B cell (primary cell): Measurements from ENCODE around the gene RUNDC3A. TPM values are rescaled to one million over a fixed set of nuclear protein-coding genes. Genes with fewer than 3 reads are reported as not detected.
A peak's percentile ranks its signal among the peaks of the same experiment; 100 is the strongest.

ENCODE experiments used
- ATAC-seq: fragments of 200-7000 bp; cut with Tn5 transposase; one replicate; pipeline ENCODE4 v1.10.0; 2021; ENCODE audit warnings: low read depth, mild to moderate bottlenecking, moderate number of reproducible peaks, moderate library complexity
- CTCF ChIA-PET: fragments of 350-600 bp; sonication (Branson Sonifier 250); formaldehyde crosslinking; loops from one replicate; lab custom pipeline; 2021; ENCODE audit warnings: antibody characterized with exemption, inconsistent platforms; lab: Charles Lee
- POLR2A ChIA-PET: fragments of 350-600 bp; sonication (Branson Sonifier 250); formaldehyde crosslinking; loops from one replicate; lab custom pipeline; 2021; ENCODE audit warnings: antibody characterized with exemption; lab: Charles Lee
- DNase-seq: peaks from one replicate; pipeline ENCODE4 v3.0.0; 2013
- H2AFZ ChIP-seq: 2 replicates; pipeline ENCODE4 v1.6.1; 2012; ENCODE audit warnings: mild to moderate bottlenecking, low read depth, low read length; ENCODE audit not compliant: insufficient read depth, poor library complexity, severe bottlenecking
- H3K27ac ChIP-seq, 2 donors: 1 replicate in 1 of 2; 2 replicates in 1 of 2; pipeline ENCODE4 v1.5.1; 2012 to 2013; ENCODE audit warnings: low read length in 2 of 2, mild to moderate bottlenecking in 2 of 2, moderate library complexity in 1 of 2
- H3K27me3 ChIP-seq, 4 experiments: fragments of 200-600 bp in 1 of 4; sonication (generic) in 1 of 4; replicated peaks in 1 of 4; 1 replicate in 2 of 4; 2 replicates in 2 of 4; pipeline versions ENCODE4 v1.6.1 to v1.7.0; 2013 to 2016; ENCODE audit warnings: low read length in 3 of 4, mild to moderate bottlenecking in 2 of 4, mixed read lengths in 1 of 4, moderate library complexity in 1 of 4; ENCODE audit not compliant: insufficient read depth in 4 of 4, control insufficient read depth in 3 of 4; ENCODE audit errors: control extremely low read depth in 1 of 4
- H3K36me3 ChIP-seq, 2 experiments: replicated peaks in 1 of 2; 1 replicate in 1 of 2; 2 replicates in 1 of 2; pipeline versions ENCODE4 v1.6.1 to v1.7.1; 2013; ENCODE audit warnings: low read length in 1 of 2; ENCODE audit not compliant: insufficient read depth in 2 of 2, control insufficient read depth in 1 of 2; ENCODE audit errors: control extremely low read depth in 1 of 2, extremely low read depth in 1 of 2
- H3K4me1 ChIP-seq, 2 donors: fragments of 200-600 bp in 1 of 2; sonication (generic) in 1 of 2; 1 replicate in 1 of 2; 2 replicates in 1 of 2; pipeline versions ENCODE4 v1.5.1 to v1.6.1; 2013 to 2017; ENCODE audit warnings: low read length in 2 of 2; ENCODE audit not compliant: control insufficient read depth in 2 of 2, insufficient read depth in 2 of 2
- H3K4me2 ChIP-seq: replicated peaks from 2 replicates; pipeline ENCODE3; 2012; ENCODE audit warnings: mild to moderate bottlenecking, low read depth, low read length; ENCODE audit not compliant: poor library complexity, severe bottlenecking
- H3K4me3 ChIP-seq, 5 experiments: fragments of 200-600 bp in 1 of 5; sonication (generic) in 1 of 5; 1 replicate in 3 of 5; 2 replicates in 2 of 5; pipeline versions ENCODE4 v1.5.1 to v1.7.0; 2011 to 2016; ENCODE audit warnings: low read length in 4 of 5, mild to moderate bottlenecking in 4 of 5, low read depth in 2 of 5, control low read depth in 1 of 5, moderate library complexity in 1 of 5; ENCODE audit not compliant: insufficient read depth in 1 of 5; ENCODE audit errors: control extremely low read depth in 1 of 5, extremely low read depth in 1 of 5
- H3K79me2 ChIP-seq: fragments of 200-600 bp; sonication (generic); one replicate; pipeline ENCODE4 v1.6.0; 2016; ENCODE audit warnings: low read length; ENCODE audit not compliant: control insufficient read depth, insufficient read depth
- H3K9ac ChIP-seq: fragments of 200-600 bp; sonication (generic); 2 replicates; pipeline ENCODE4 v1.6.1; 2017; ENCODE audit warnings: mild to moderate bottlenecking, low read length, moderate library complexity
- H3K9me3 ChIP-seq, 3 donors: one replicate each; pipeline versions ENCODE4 v1.6.1 to v1.7.1; 2013; ENCODE audit warnings: low read length in 2 of 3; ENCODE audit not compliant: control insufficient read depth in 2 of 3, insufficient read depth in 1 of 3; ENCODE audit errors: control extremely low read depth in 1 of 3
- H4K20me1 ChIP-seq: 2 replicates; pipeline ENCODE4 v1.6.0; 2012; ENCODE audit warnings: mild to moderate bottlenecking, low read length; ENCODE audit not compliant: insufficient read depth, control insufficient read depth, poor library complexity, severe bottlenecking
- H3K27ac Mint-ChIP-seq: one replicate; pipeline ENCODE4 v1.8.0; 2021; ENCODE audit warnings: mixed read lengths
- H3K27me3 Mint-ChIP-seq: one replicate; pipeline ENCODE4 v1.8.0; 2021; ENCODE audit warnings: mixed read lengths
- H3K4me1 Mint-ChIP-seq: one replicate; pipeline ENCODE4 v1.8.0; 2021; ENCODE audit warnings: mixed read lengths
- H3K4me3 Mint-ChIP-seq: one replicate; pipeline ENCODE4 v1.8.0; 2021; ENCODE audit warnings: mixed read lengths
- H3K9me3 Mint-ChIP-seq: one replicate; pipeline ENCODE4 v1.8.0; 2022; ENCODE audit warnings: mixed read lengths; ENCODE audit not compliant: insufficient read depth
- EZH2 ChIP-seq: IDR thresholded peaks from 2 replicates; pipeline ENCODE4 v1.6.1; 2012; ENCODE audit warnings: borderline replicate concordance, low read depth, mild to moderate bottlenecking, moderate library complexity, low read length; ENCODE audit not compliant: insufficient read depth, poor library complexity, severe bottlenecking
- WGBS: methylation state at CpG from one replicate; pipeline ENCODE4 v1.1.5; 2013; ENCODE audit warnings: missing lambda C conversion rate; ENCODE audit not compliant: insufficient coverage; 5-methylcytosine and 5-hydroxymethylcytosine counted together
- intact Hi-C: fragments of 100-400 bp; cut with micrococcal nuclease; formaldehyde crosslinking; loops from one replicate; pipeline ENCODE4 v1.10.0; 2022
- polyA plus RNA-seq: library from polyadenylated mRNA; depleted of rRNA; stranded (reverse); fragments of >200 nt; gene quantifications from 2 replicates; pipeline ENCODE4 v1.2.3, GENCODE V29; 2012
- total RNA-seq, 2 donors: library from RNA; stranded (reverse); fragments of 120-200 nt in 1 of 2; gene quantifications; 1 replicate in 1 of 2; 2 replicates in 1 of 2; pipeline versions ENCODE4 v1.2.3 to v1.2.4, GENCODE V29; 2013 to 2022
- TF ChIP-seq, protein P1 (sequence below): fragments of 200-600 bp; IDR thresholded peaks from one replicate; pipeline ENCODE4 v1.8.0; 2022; ENCODE audit warnings: antibody characterized with exemption, mild to moderate bottlenecking

RUNDC3A gene
- total and polyA plus RNA-seq, 2 donors (not counting 1 experiment from before 2014, with no cell fraction given) = 0.19 TPM; not detected in 1

- Histone ChIP-seq H3K4me1 (peaks cover 9 to 30% of the 10 kb centered on the region in 2 donors), H3K79me2 (peaks cover 11% of the 10 kb centered on the region), H3K9ac (peak overlapping the region; percentile 90), H3K4me2 (peak overlapping the region; percentile 99), H4K20me1 (peaks cover 12% of the 10 kb centered on the region), H2AFZ (peak overlapping the region; percentile 70), H3K36me3 (peaks cover 0 to 32% of the 10 kb centered on the region in 2 experiments), H3K4me3 (peak overlapping the region; percentile 26 to 85 (median 81)), H3K27ac (peak overlapping the region in 1 of 2 donors; percentile 96), H3K9me3 (no peaks in the 10 kb centered on the region), H3K27me3 (no peaks in the 10 kb centered on the region)
- CTCF ChIA-PET = interaction anchor here (0.9 to 2.6 kb wide), 13 partner anchors 21 to 122 kb away, joined by 3 to 14 read pairs (median 3); partner anchors contain the start of genes GRN and UBTF
- peak overlapping the region; percentile 41 for H3K27ac Mint-ChIP-seq
- POLR2A ChIA-PET = interaction anchor here (1.0 to 1.8 kb wide), 7 partner anchors 22 to 138 kb away, joined by 4 to 17 read pairs (median 6); partner anchors contain the start of genes ATXN7L3, GRN, TMUB2 and UBTF
- no peaks in the 10 kb centered on the region for H3K27me3 Mint-ChIP-seq
- H3K4me3 Mint-ChIP-seq = peak overlapping the region; percentile 85
- intact Hi-C loops = loop anchor here (1.0 to 2.0 kb wide), 8 partner anchors 16 to 253 kb away; partner anchors contain the start of genes G6PC3, GRN, HROB and RUNDC3A
- H3K4me1 Mint-ChIP-seq = peaks cover 31% of the 10 kb centered on the region
- H3K9me3 Mint-ChIP-seq = no peaks in the 10 kb centered on the region
- ATAC-seq (no peak), DNase-seq (no peak)
- WGBS = 4% methylated on average over 38 of the region's 38 CpGs
- TF ChIP-seq, protein P1, sequence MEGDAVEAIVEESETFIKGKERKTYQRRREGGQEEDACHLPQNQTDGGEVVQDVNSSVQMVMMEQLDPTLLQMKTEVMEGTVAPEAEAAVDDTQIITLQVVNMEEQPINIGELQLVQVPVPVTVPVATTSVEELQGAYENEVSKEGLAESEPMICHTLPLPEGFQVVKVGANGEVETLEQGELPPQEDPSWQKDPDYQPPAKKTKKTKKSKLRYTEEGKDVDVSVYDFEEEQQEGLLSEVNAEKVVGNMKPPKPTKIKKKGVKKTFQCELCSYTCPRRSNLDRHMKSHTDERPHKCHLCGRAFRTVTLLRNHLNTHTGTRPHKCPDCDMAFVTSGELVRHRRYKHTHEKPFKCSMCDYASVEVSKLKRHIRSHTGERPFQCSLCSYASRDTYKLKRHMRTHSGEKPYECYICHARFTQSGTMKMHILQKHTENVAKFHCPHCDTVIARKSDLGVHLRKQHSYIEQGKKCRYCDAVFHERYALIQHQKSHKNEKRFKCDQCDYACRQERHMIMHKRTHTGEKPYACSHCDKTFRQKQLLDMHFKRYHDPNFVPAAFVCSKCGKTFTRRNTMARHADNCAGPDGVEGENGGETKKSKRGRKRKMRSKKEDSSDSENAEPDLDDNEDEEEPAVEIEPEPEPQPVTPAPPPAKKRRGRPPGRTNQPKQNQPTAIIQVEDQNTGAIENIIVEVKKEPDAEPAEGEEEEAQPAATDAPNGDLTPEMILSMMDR = no peak
- no peak for TF ChIP-seq EZH2
Measured at GRCh38 chr17:44324092-44324570, 15.7 kb downstream of the RUNDC3A start.
